ENCODE data around the gene SEL1L.
"Not testable (repeated sequence)": the region's sequence is repeated elsewhere in the genome, so short reads cannot be mapped to it uniquely, and the experiment has no call there.

The SEL1L gene

DNA sequence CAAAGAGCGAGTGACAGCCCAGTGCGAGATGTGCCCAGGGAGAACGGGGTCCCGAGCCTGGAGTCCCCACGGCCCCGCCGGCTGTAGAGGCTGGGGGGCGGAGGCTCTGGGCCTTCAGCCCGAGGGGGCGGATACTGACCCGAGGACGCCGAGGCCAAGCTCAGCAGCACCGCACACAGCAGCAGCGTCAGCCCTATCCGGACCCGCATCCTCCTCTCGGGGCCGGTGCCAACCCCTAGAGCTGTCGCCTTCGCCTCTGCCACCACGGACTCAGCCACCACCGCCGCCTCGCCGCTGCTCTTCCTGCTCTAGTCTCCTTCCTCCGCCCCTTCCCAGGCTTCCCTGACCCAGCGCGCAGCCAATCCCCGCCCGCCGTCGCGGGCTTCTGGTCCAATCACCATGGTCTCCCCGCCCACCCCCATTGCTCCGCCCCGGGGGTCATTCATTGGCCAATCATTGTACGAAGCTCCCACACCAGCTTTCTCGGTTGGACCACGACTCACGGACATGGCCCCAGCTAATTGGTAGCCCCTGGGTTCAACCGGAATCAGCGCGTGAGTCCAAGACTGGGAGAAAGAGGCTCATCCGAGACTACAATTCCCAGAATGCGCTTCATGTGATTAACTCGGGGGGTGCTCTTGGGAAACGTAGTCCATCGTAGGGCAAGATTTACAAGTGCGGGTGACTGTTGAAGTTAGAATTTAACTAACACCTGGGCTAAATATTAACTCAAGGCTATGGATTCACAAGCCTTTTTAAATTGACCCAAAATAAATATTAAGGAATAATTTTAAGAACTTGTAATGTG, at the start of gene SEL1L:
TSS of gene SEL1L (minus strand) at position 318 of the 808 bp plus-strand sequence. CDS start at position 209, 109 bp downstream.
- peak; percentile 100 for DNase-seq

DNA sequence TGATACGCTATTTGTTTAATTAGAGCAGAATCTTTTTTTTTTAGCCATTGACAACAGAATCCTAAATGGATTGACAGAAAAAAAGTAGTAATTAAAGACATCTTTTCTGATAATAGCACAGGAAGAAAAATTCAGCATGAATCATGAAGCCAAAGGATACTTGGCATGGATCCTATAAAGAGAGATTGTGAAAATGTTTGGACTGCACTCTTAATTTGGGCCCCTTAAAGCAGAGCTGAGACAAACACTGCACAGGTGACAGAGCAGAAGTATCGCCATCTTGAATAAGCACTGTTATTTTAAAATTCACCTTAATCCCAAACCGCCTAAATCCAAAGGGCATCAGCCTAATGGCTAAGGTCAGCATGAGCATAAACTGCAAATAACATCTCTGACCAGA, 48.8 kb upstream of the SEL1L start:
- no peak for DNase-seq

DNA sequence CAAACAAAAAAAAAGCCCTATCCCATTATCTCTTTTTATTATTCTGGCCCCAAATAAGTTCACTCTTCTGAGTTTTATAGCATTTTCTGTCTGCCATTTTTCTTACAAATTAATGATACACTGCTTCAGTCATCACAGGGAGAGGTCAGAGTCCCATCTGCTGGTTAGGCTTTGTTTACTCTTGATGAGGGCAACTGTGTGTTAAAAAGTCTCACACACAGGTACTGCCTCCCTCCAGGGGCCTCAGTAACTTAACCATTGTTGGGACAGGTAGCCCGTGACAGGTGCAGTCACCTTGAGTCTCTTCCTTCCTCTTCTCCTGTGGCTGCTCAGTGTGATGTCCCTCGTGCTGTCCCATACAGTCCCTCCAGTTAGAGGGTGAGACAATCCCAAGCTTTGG, 45.5 kb upstream of the SEL1L start:
- DNase-seq: no peak

DNA sequence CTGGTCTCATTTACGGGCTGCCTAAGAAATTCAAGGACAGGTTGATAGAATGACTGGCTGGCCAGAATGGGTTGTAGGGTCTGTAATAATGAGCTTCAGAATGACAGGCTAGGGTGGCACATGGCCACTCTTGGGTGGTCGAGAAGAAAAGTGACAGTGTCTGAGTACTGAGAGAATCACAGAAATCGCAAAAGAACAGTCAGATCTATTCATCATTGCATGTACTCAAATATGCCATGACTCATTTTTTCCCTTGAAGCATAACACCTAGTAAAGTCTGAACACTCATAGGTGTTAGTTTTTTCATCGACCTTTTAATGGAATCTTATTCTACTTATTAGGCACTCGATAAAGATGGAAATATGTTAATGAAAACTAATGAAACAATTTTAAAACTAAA, 37.8 kb upstream of the SEL1L start:
- DNase-seq: no peak

DNA sequence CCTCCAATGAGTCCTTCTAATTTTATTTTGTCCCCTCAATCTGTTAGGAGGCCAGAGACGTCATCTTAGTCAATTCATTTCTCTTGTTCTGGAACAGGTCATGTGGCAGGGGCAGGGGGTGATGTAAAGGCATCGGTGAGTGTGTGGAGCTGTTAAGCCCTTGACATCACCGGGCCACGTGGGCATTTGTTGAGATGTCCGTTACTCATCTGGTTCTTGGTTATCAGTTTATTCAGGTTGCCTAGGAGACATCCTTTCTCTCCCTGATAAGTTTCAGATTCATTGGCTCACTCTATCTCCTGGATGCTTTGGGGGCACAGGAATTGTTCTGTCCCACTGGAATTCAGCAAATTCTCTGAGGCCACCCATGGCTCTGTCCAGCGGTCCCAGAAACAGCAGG, 33.6 kb upstream of the SEL1L start:
- no peak for DNase-seq

DNA sequence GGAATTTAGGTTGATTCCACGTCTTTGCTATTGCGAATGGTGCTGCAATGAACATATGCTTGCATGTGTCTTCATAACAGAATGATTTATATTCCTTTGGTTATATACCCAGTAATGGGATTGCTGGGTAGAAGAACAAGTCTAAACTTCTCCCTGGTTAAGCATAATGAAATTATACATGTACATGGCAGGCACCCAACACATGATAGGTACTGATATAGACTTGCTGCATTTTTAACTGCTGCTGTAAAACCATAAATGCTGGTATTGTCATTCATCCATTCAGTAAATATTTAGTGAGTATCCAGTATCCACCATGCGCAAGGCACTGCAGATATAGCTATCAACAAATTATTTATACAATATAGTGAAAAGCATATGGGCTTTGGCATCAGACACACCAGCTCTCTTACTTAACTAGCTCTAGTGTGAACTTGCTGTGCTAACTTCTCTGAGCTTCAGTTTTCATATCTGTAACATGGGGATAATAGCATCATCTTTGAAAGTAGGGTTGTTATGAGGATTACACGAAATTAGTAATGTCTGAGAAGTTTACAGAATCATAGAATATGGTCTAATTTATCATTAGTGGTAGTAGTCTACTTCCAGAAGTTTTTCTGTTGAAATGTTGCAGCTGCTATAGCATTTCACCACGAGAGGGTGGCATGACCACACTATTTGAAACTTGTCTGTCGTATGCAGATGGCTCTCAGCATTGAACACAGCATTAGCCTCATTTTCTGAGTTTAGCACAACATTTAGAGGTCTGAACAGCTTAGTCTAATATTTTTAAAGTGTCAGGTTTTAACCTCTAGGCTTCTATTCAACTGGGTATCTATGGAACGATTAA, 32.0 kb upstream of the SEL1L start:
- no peak for DNase-seq

DNA sequence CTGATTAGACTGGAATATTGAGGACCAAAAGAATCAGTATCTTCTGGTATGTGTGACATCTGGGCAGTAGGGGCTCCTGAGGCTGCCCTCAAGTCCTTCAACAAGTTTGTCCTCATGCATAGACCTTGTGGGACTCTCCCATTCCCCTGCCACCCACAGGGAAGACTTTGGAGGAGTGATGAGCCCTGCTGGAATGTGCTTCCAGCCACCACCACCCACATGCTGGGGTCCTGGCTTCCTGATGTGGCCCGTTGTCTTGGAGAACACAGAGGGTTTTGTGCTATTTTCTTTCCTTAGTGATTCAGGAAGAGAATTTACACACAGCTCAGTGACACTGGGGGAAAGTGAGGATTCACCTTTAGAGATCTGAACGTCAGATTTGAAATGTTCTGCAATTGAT, 29.2 kb upstream of the SEL1L start:
- DNase-seq: no peak

DNA sequence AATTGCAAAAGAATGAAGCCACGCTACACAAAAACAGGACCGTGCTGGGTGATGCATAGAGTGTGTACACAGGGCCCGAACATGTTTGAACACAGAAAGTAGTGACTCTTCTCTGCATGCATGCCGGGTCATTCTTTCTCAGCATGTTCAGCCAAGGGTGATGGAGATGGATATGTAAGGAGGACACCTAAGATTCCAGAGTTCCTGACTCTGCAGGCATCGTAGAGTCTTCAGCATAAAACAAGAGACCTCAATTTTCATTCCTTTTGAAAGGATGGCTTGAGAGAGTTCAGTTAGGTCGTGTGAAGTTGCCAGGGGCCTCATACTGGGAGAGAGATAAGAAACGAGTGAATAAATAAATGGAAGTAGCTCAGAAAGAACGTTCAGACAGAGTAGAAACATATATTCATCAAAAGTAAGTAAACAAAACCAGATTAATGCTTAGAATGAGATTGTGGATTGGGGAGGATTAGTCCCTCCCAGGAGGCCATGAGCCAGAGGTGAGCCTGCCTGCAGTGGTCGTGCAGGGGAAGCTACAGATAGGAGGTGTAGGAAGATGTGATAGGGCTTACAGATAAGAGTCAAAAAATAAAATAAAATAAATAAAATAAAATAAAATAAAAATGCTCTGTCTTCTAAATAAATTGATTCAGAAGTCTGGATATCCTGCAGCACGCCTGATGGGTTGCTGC, 27.6 kb upstream of the SEL1L start:
- no peak for DNase-seq

DNA sequence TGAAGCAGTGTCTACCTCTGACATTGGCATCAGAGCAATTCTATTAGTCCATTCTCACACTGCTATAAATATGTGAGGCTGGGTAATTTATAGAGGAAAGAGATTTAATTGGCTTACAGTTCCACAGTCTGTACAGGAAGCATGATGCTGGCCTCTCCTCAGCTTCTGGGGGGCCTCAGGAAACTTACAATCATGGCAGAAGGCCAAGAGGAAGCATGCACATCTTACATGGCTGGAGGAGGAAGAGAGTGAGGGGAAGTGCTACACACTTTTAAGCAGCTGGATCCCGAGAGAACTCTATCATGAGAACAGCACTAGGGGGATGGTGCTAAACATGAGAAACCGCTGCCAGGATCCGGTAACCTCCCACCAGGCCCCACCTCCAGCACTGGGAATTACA, 25.7 kb upstream of the SEL1L start:
- no peak for DNase-seq

DNA sequence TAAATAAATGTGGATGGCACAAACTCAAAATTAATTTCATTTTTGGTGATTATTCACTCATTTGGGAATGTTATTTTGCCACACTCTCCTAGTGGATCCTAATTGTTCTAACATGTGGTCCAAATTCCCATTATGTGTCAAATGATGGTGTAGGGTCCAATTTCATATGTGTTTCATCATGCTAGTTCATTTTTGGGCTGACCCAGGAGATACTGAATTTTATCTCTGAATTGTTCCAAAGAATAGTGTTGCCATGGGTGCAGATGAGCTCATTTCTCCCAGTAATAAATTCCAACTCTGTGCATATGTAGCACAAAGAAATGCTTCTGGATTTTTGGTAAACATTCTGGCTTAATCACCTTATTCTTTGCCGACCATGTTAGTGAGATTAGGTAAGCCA, 23.5 kb upstream of the SEL1L start:
- no peak for DNase-seq

DNA sequence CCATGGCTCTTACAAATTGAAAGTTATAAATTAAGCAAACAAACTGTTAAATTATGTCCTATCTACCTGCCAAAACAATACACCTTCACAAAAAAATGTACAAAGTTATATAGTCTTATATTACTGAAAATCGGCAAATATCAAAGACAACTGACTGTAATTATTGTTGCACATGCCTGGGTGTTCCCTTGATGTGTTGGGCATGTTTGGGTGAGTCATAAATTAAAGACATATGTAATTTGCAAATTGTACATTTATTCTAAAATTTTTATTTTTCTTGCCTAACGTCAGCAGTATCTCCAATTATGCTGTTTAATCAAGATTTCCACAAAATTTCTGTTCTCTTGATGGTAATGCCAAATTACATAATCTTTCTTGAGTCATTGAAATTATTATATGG, 22.0 kb upstream of the SEL1L start:
- DNase-seq: no peak

DNA sequence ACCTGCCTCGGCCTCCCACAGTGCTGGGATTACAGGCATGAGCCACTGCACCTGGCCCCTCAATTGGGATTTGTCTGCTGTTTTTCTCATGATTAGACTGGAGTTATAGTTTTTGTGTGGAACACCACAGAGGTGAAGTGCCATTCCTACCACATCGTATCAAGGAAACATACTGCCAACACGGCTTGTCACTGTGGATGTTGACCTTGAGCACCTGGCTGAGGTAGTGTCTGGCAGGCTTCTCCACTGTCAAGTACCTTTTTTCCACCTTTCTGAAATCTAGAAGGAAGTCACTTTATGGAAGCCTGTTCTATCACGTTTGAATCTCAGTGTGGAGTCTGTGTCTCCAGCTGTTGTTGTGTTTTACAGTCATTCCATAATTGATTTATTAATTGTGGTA, 21.4 kb upstream of the SEL1L start:
- no peak for DNase-seq

DNA sequence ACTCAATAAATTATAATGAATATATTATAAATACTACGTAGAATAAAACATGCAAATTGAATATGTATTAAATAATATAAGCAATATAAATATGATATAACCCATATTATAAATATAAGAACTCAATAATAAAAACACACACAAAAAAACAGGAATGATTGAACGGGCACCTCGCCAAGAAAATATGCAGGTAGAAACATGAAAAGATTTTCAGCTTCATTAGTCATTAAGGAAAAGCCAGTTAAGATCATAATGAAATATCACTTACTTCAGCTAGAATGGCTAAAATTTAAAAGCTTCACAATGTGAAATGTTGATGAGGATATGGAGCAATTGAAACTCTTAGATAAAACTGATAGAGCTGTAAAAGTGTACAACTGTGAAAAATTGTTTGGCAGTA, 17.8 kb upstream of the SEL1L start:
- DNase-seq: no peak

DNA sequence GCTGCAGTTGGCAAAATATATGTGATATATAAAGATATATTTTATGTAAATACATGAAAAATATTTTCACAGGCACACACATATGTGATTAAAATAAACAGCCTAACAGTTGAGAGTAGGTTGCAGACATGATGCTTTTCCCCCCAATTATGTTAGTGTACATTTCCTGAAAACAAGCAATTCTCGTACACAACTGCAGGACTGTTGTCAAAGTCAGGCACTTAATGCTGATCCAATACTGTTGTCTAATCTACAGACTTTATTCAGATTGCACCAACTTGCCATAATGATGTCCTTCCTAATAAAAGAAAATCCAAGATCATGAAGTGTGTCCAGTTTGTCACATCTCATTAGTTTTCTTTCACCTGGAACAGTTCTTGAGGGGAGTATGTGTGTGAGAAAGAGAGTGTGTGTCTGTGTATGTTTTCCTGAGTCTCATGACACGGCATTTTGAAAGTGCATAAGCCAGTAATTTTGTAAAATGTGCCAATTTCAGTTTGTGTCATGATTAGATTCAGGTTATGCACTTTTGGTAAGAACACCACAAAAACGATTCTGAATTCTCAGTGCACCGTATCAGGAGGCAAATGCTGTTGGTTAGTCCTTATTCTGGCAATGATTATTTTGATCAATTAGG, 16.5 kb upstream of the SEL1L start:
- DNase-seq: no peak

DNA sequence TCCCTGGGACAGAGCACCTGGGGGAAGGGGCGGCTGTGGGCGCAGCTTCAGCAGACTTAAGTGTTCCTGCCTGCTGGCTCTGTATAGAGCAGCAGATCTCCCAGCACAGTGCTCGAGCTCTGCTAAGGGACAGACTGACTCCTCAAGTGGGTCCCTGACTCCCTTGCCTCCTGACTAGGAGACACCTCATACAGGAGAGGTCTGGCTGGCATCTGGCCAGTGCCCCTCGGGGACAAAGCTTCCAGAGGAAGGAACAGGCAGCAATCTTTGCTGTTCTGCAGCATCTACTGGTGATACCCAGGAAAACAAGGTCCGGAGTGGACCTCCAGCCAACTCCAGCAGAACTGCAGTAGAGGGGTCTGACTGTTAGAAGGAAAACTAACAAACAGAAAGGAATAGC, 7.6 kb upstream of the SEL1L start:
- not testable (repeated sequence) for DNase-seq

DNA sequence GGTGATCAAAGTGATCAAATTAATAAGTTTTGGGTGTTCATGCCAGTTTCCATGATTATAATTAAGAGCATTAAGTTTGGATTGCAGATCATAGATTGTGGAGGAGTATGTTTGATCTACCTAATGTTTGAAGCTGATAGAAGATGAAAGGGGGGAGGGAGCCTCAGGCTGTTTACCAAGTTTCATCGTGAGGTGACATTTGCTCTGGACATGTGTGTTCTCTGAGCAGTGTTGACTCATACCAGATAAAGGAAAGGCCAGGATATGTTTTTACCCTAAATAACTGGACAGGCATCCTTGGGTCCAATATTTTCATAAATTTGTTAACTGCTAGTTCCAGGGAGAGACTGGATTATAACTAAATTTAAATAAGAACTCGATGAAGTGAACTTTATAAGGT, 3.5 kb upstream of the SEL1L start:
- DNase-seq: no peak

DNA sequence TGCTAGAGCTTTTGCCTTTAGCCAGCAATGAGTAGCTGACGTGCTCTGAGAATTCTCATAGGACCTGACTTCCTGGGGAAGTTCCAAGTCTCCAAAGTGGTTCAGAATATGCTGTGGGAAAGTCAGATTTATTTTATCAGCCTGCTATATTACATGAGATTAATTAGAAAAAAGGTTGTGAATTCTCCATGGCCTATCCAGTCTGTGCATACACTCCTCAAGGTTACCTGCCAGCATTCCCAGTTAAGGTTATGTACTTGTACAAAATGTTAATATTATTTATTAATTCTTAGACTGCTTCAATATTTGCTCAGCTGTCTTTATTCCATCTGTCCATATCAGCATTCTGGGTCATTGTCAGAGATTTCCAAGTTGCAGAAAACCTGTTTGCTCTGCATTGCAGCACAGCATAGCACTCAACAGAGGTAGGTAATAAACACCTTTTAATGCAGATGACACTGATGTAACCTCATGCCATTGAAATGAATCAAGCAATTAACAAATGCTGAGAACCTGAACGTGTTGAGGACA, 2.7 kb upstream of the SEL1L start:
- no peak for DNase-seq

DNA sequence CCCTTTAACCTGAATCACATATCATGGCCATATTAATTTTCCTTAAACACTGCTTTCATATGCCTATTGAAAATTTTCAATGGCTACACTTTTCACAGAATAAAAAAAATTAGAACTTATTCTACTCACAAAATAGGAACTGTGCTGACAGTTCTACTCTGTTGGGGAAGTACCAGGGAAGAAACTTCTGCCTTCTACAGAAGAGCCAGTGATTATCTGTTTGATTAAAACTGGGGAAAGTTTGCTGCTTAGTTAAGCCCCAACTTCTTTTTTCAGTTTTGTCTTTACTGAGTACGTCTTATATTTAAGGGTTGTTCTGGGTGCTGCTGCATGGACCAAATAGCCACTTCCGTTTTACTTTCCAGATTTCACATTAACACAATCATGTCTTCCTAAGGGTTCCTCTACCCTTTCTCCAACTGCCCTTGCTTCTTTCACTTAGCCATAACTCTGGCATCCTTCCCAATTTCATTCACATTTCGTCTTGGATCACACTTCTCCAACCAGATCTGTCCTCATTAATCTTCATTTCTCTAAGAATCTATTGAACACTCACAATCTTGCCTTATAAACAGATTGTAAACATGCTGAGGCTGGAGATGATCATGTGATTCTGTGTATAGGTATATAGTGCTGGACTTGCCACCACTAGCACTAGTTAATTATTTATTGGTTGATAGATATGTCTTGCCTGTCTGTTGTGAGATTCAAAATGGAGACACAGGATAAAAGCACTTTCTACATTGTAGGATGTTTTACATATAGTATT, 1.9 kb upstream of the SEL1L start:
- no peak for DNase-seq

DNA sequence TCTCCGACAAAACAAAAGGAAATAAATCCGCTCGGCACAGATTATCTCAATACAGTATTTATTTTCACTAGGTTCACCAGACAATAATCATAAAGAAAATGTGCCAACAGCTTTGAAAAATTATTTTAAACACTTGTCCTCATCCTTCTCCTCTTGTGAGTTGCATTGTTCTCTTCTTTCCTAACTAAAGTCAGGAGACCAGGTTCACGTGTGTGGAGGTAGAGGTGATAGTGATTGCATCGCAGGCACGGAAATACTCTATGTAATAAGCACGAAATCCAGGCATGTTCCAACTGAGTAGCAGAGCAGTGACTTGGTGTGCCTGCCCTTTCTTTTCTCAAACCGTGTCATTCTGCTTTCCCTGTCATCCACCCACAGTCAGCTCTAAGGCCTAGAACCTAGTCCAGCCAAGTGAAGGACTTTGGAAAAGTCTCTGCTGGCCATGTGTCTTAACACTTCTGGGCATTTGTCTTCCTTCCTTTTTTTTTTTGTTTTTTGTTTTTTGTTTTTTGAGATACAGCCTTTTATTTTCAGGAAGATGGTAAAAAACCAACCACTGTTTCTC, 939 bp upstream of the SEL1L start:
- DNase-seq: no peak

DNA sequence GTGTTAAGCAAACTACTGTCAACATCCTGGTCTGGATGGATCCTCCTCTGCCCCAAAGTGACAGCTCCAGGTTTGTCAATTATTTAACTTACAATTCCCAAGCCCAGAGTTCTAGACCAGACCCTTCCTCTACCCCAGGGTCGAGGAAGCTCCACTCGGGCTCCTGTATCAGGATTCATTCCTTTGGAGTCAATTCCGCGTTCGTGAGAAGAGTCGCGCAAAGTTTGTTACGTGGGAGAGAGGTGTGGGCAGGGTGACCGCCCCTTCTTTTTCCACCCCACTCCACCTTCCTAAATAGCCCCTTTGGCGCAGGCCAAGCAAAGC, 479 bp downstream of the SEL1L start:
- no peak for DNase-seq

DNA sequence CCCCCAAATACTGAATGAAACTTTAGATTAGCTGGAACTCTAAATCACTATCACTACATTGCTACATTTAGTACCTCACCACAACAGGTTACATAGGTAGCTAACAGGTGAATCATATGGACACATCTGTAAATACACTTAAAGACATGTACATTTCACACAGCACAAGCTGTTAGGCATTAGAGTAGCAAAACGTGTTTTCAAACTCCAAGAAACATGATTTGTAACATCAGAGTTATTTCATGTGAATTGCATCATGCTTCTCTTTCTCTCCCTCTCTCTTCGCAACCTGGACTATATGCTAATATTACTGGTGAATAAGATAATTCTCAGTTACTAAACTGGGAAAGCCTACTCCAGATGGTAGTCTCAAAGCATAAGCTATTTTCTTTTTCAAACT, 4.3 kb downstream of the SEL1L start:
- DNase-seq: no peak

DNA sequence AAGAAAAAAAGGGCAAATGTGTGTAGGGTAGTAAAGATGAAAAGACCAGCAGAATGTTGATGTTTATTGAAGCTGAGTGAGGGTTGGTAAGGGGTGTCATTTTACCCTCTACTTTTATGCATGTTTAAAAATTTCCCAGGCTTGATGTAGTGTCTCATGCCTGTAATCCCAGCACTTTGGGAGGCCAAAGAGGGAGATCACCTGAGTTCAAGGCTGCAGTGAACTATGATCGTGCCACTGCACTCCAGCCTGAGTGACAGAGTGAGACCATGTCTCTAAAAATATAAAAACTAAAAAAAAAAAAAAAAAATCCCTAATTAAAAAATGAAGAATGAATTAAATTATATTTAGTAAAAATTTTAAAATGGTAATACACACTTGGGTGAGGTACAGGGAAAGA, 8.5 kb downstream of the SEL1L start:
- DNase-seq: no peak

All from activated effector memory CD4-positive, alpha-beta T cell treated with anti-CD3 and anti-CD28 coated beads, Interleukin-2, amount 50 U/mL, for 16 hours (primary cell).